A549 (cell line): ENCODE data around the gene VIPR1. TPM values are rescaled to one million over a fixed set of nuclear protein-coding genes. Genes with fewer than 3 reads are reported as not detected.

ENCODE experiments used
- ATAC-seq, 2 experiments: fragments of 200-7000 bp in 1 of 2; fragments of >200 bp in 1 of 2; cut with Nextera tagmentation in 1 of 2; cut with Tn5 transposase in 1 of 2; 3 replicates each; pipeline versions ENCODE4 v1.8.0 to v1.9.1; 2018 to 2020; ENCODE audit warnings: mild to moderate bottlenecking in 1 of 2, moderate library complexity in 1 of 2
- CTCF ChIA-PET: fragments of 300-600 bp; sonication (Branson Sonifier 250); formaldehyde crosslinking; extraction: SDS; loops from one replicate; lab custom pipeline; 2021; ENCODE audit warnings: antibody characterized with exemption, inconsistent platforms; lab: Yijun Ruan, JAX
- POLR2A ChIA-PET: fragments of 350-600 bp; formaldehyde crosslinking; extraction: SDS; loops from one replicate; lab custom pipeline; 2021; ENCODE audit warnings: antibody characterized with exemption, inconsistent platforms; lab: Yijun Ruan, JAX
- DNase-seq, 2 experiments: peaks; one replicate each; pipeline versions ENCODE4 v3.0.0 to v3.0.0-alpha.2; 2011 to 2016; ENCODE audit warnings: low read depth in 1 of 2, low spot score in 1 of 2
- FAIRE-seq: peaks from 2 replicates; lab custom pipeline; 2011; peaks lifted over from hg19 to GRCh38; lab: Jason Lieb, UNC
- H3K27ac ChIP-seq, 2 experiments: fragments of >200 bp; sonication (Bioruptor Twin); formaldehyde crosslinking; 3 replicates each; pipeline ENCODE4 v1.5.1; 2016 to 2017
- H3K4me1 ChIP-seq: fragments of >200 bp; sonication (Bioruptor Twin); formaldehyde crosslinking; 3 replicates; pipeline ENCODE4 v1.6.1; 2016
- H3K4me2 ChIP-seq: fragments of >200 bp; sonication (Bioruptor Twin); formaldehyde crosslinking; 3 replicates; pipeline ENCODE4 v1.6.1; 2016
- H3K4me3 ChIP-seq: fragments of >200 bp; sonication (Bioruptor Twin); formaldehyde crosslinking; 3 replicates; pipeline ENCODE4 v1.5.1; 2016
- H3K9me3 ChIP-seq: fragments of >200 bp; sonication (Bioruptor Twin); formaldehyde crosslinking; 3 replicates; pipeline ENCODE4 v1.6.1; 2016
- BHLHE40 ChIP-seq: IDR thresholded peaks from 2 replicates; pipeline ENCODE4 v1.6.1; 2012; ENCODE audit warnings: low read depth, low read length, inconsistent platforms
- CBX2 ChIP-seq: fragments of 200-600 bp; sonication (generic); IDR thresholded peaks from 2 replicates; pipeline ENCODE4 v1.6.1; 2016; ENCODE audit warnings: low read depth, mild to moderate bottlenecking, borderline replicate concordance
- CHD2 ChIP-seq: fragments of 150-350 bp; IDR thresholded peaks from 2 replicates; pipeline ENCODE4 v1.6.1; 2014; ENCODE audit warnings: low read length; ENCODE audit not compliant: partially characterized antibody
- CHD4 ChIP-seq: fragments of 200-600 bp; sonication (generic); IDR thresholded peaks from 2 replicates; pipeline ENCODE4 v1.6.1; 2016; ENCODE audit warnings: antibody characterized with exemption, mild to moderate bottlenecking, borderline replicate concordance
- HDAC2 ChIP-seq: fragments of 200-600 bp; sonication (generic); IDR thresholded peaks from 2 replicates; pipeline ENCODE4 v1.6.1; 2016
- HOXB13 ChIP-seq: fragments of 250-450 bp; sonication (Bioruptor Pico); IDR thresholded peaks from 2 replicates; pipeline ENCODE4 v1.5.0; 2020; ENCODE audit warnings: low read depth, mild to moderate bottlenecking, moderate library complexity
- JUN ChIP-seq, 2 experiments: fragments of >200 bp; sonication (Bioruptor Twin); formaldehyde crosslinking; IDR thresholded peaks; 2 replicates in 1 of 2; 3 replicates in 1 of 2; pipeline ENCODE4 v1.6.1; 2016 to 2017
- KDM5A ChIP-seq: fragments of 200-600 bp; sonication (generic); IDR thresholded peaks from 2 replicates; pipeline ENCODE4 v1.6.1; 2016; ENCODE audit warnings: antibody characterized with exemption, mild to moderate bottlenecking
- NFE2L2 ChIP-seq: fragments of 150-350 bp; conservative IDR thresholded peaks from 2 replicates; pipeline ENCODE4 v1.6.1; 2014; ENCODE audit warnings: low read length
- NPAS2 ChIP-seq: fragments of 250-450 bp; sonication (Bioruptor Pico); IDR thresholded peaks from 2 replicates; pipeline ENCODE4 v1.8.0; 2022; ENCODE audit warnings: mild to moderate bottlenecking, moderate library complexity, borderline replicate concordance
- NR3C1 ChIP-seq: fragments of >200 bp; sonication (Bioruptor Twin); formaldehyde crosslinking; IDR thresholded peaks from 3 replicates; pipeline ENCODE4 v1.6.1; 2017
- PHF8 ChIP-seq: fragments of 200-600 bp; sonication (generic); IDR thresholded peaks from 2 replicates; pipeline ENCODE4 v1.6.1; 2016; ENCODE audit warnings: low read depth, mild to moderate bottlenecking, antibody characterized with exemption, moderate library complexity, borderline replicate concordance
- RAD21 ChIP-seq, 2 experiments: fragments of >200 bp in 1 of 2; sonication (Bioruptor Twin) in 1 of 2; formaldehyde crosslinking in 1 of 2; IDR thresholded peaks in 1 of 2; conservative IDR thresholded peaks in 1 of 2; 2 replicates in 1 of 2; 3 replicates in 1 of 2; pipeline ENCODE4 v1.6.1; 2012 to 2018; ENCODE audit warnings: inconsistent platforms in 1 of 2
- RARB ChIP-seq: fragments of 250-450 bp; sonication (Bioruptor Pico); IDR thresholded peaks from 2 replicates; pipeline ENCODE4 v1.8.0; 2021; ENCODE audit warnings: mild to moderate bottlenecking, moderate library complexity
- SMC3 ChIP-seq: fragments of >200 bp; sonication (Bioruptor Twin); formaldehyde crosslinking; IDR thresholded peaks from 3 replicates; pipeline ENCODE4 v1.6.1; 2018; ENCODE audit warnings: inconsistent platforms
- TFCP2L1 ChIP-seq: fragments of 250-450 bp; sonication (Bioruptor Pico); IDR thresholded peaks from 2 replicates; pipeline ENCODE4 v1.5.0; 2021; ENCODE audit warnings: mild to moderate bottlenecking
- WGBS: methylation state at CpG from one replicate; pipeline ENCODE4 v1.1.6; 2017; ENCODE audit errors: missing lambda C conversion rate; 5-methylcytosine and 5-hydroxymethylcytosine counted together
- polyA plus RNA-seq, 4 experiments: library from polyadenylated mRNA; depleted of rRNA in 3 of 4; stranded (reverse); fragments of >200 nt; fragmentation: RNase III in 1 of 4; extraction: RNeasy Plus Mini Kit Qiagen cat#74134 plus additional on column Dnase treatment in 1 of 4; gene quantifications; 2 replicates in 3 of 4; 3 replicates in 1 of 4; pipeline ENCODE4 v1.2.3, GENCODE V29; 2011 to 2017
- TF ChIP-seq, protein P1 (sequence below): fragments of >200 bp; sonication (Bioruptor Twin); formaldehyde crosslinking; IDR thresholded peaks from 2 replicates; pipeline ENCODE4 v1.6.1; 2016
- TF ChIP-seq, protein P2 (sequence below): fragments of >200 bp; sonication (Bioruptor Twin); formaldehyde crosslinking; IDR thresholded peaks from 3 replicates; pipeline ENCODE4 v1.6.1; 2016
- TF ChIP-seq, protein P3 (sequence below): fragments of 150-350 bp; IDR thresholded peaks from 2 replicates; pipeline ENCODE4 v1.6.1; 2014; ENCODE audit warnings: low read depth, mild to moderate bottlenecking, low read length
- TF ChIP-seq, protein P4 (sequence below): IDR thresholded peaks from 2 replicates; pipeline ENCODE4 v1.6.1; 2012
- TF ChIP-seq, protein P5 (sequence below): fragments of 250-450 bp; sonication (Bioruptor Pico); IDR thresholded peaks from 2 replicates; pipeline ENCODE4 v1.5.0; 2020; ENCODE audit warnings: low read depth, mild to moderate bottlenecking, moderate library complexity

The VIPR1 gene
- polyA plus RNA-seq, 2 of the 4 experiments (the other 2 are of a cell fraction), result 0.26 to 0.80 TPM

DNA sequence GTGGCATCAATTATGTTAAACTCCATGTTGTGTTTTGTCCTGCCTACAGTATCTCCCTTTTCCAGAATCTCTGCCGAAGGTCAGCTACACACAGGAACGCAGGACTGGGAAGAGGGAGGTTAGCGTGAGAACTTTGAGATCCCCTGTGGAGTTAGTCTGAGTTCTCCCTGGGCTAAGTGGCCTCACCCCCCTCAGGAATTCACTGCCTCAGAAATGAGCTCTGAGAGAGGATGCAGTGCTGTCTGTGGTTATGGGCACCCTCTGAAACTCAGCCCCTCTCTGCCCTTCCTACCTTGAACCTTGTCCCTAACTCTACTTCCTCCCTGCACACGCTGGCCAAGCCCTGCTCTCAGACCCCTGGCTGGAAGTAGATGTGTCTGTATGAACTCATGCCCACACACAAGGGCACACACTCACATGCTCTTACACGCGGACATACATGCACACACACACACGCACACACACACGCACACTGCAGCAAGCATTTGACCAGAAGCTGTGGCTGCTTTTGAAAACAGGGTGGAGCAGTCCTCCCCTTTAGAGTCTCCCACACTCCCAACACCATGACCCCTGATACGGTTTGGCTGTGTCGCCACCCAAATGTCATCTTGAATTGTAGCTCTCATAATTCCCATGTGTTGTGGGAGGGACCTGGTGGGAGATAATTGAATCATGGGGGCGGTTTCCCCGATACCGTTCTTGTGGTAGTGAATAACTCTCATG is 5.3 kb upstream of the VIPR1 start (continued):
- TF ChIP-seq, protein P1, sequence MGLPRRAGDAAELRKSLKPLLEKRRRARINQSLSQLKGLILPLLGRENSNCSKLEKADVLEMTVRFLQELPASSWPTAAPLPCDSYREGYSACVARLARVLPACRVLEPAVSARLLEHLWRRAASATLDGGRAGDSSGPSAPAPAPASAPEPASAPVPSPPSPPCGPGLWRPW, result no peak
- TF ChIP-seq, protein P2, sequence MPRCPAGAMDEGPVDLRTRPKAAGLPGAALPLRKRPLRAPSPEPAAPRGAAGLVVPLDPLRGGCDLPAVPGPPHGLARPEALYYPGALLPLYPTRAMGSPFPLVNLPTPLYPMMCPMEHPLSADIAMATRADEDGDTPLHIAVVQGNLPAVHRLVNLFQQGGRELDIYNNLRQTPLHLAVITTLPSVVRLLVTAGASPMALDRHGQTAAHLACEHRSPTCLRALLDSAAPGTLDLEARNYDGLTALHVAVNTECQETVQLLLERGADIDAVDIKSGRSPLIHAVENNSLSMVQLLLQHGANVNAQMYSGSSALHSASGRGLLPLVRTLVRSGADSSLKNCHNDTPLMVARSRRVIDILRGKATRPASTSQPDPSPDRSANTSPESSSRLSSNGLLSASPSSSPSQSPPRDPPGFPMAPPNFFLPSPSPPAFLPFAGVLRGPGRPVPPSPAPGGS, result no peak
- TF ChIP-seq CHD4 (no peak), SMC3 (no peak), HOXB13 (CRISPR knock-in tag) (no peak)
- TF ChIP-seq, protein P3, sequence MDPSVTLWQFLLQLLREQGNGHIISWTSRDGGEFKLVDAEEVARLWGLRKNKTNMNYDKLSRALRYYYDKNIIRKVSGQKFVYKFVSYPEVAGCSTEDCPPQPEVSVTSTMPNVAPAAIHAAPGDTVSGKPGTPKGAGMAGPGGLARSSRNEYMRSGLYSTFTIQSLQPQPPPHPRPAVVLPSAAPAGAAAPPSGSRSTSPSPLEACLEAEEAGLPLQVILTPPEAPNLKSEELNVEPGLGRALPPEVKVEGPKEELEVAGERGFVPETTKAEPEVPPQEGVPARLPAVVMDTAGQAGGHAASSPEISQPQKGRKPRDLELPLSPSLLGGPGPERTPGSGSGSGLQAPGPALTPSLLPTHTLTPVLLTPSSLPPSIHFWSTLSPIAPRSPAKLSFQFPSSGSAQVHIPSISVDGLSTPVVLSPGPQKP, result no peak

DNA sequence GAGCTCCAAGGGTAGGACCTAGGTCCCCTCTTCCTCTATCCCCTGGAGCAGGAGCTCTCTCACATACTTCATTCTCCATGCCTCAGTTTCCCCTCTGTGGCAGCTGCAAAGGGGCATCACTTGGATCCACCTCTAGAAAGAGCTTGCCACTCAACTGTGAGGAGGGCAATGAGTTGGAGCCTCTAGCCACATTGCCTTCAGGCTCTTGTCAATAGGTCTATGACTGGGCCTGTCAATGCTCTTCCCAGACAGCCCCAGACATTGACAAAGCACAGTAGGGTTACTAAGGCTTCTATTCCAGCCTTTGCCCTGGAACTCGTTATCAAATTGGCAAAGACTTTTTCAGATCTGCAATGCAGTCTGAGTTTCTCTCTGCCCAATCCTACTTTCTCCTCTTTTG is 4.4 kb upstream of the VIPR1 start:
- ChIA-PET POLR2A (no interaction called here), CTCF (interaction anchor here (1.9 kb wide), 1 partner anchor 49 kb away, joined by 4 read pairs; no protein-coding TSS in a partner anchor)
- FAIRE-seq (no peak), ATAC-seq (no peak), DNase-seq (no peak)
- no peak for TF ChIP-seq KDM5A
- Histone ChIP-seq H3K4me1 (peaks cover 13% of the 10 kb centered on the region), H3K4me2 (no peak overlapping the region), H3K9me3 (no peaks in the 10 kb centered on the region), H3K27ac (peak overlapping the region in 1 of 2 experiments; percentile 75; a peak in 1 of 6 replicates), H3K4me3 (no peak overlapping the region)
- WGBS, result 39% methylated on average over 1 of the region's 1 CpG

DNA sequence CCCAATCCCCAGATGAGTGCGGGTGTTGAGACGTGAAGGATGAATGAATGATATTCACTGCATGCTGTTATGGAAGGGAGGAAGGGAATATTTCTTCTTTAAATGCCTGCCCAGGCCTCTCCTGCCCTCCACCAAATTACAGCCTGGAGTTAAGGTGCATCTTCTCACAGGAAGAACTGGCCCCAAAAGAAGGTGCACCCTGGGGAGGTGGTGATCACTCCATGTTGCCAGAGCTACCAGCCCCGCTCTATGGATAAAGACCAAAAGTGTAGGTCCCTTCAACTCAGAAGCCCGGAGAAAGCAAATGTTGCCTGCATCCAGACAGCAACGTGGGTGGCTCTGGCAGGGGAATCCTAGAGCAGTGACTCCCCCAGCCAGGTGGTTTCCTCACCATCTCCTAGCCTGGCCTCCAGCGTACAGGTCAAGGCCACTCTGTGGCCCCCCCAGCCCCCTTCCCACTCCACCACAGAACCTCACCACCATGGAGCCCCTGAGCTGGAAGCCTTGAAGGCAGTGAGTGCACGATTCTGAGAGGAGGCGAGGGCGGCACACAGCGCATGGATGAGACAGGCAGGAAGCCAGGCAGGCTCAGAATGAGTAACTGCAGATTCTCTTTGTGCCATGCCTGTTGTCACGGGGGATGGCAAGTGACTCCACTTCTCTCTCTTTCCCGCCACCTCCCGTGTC is 3.5 kb upstream of the VIPR1 start:
- no peak for FAIRE-seq
- H3K9me3 ChIP-seq, result no peaks in the 10 kb centered on the region
- DNase-seq, result no peak
- peaks cover 13% of the 10 kb centered on the region for H3K4me1 ChIP-seq
- no peak overlapping the region for H3K4me3 ChIP-seq
- POLR2A ChIA-PET, result no interaction called here
- ATAC-seq, result no peak
- no peak overlapping the region for H3K27ac ChIP-seq
- 88% methylated on average over 11 of the region's 13 CpGs for WGBS
- CTCF ChIA-PET, result interaction anchor here (1.9 kb wide), 1 partner anchor 48 kb away, joined by 4 read pairs; no protein-coding TSS in a partner anchor
- no peak overlapping the region for H3K4me2 ChIP-seq
- TF ChIP-seq, protein P4, sequence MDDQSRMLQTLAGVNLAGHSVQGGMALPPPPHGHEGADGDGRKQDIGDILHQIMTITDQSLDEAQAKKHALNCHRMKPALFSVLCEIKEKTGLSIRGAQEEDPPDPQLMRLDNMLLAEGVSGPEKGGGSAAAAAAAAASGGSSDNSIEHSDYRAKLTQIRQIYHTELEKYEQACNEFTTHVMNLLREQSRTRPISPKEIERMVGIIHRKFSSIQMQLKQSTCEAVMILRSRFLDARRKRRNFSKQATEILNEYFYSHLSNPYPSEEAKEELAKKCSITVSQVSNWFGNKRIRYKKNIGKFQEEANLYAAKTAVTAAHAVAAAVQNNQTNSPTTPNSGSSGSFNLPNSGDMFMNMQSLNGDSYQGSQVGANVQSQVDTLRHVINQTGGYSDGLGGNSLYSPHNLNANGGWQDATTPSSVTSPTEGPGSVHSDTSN, result no peak
- TF ChIP-seq CBX2, result no peak
- no peak for TF ChIP-seq CHD2
- no peak for TF ChIP-seq JUN (IDR thresholded peaks at IDR 0.05)
- no peak for TF ChIP-seq RARB (CRISPR knock-in tag)
- TF ChIP-seq NPAS2 (CRISPR knock-in tag), result no peak
- TF ChIP-seq, protein P1, result no peak
- TF ChIP-seq RAD21 (conservative IDR thresholded peaks at IDR 0.05 in 1 of 2, IDR thresholded peaks at IDR 0.05 in 1 of 2), result no peak
- TF ChIP-seq, protein P5, sequence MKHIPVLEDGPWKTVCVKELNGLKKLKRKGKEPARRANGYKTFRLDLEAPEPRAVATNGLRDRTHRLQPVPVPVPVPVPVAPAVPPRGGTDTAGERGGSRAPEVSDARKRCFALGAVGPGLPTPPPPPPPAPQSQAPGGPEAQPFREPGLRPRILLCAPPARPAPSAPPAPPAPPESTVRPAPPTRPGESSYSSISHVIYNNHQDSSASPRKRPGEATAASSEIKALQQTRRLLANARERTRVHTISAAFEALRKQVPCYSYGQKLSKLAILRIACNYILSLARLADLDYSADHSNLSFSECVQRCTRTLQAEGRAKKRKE (CRISPR knock-in tag), result no peak
- no peak for TF ChIP-seq TFCP2L1 (CRISPR knock-in tag)
- TF ChIP-seq BHLHE40, result no peak
- no peak for TF ChIP-seq NFE2L2
- TF ChIP-seq NR3C1, result no peak
- TF ChIP-seq PHF8, result no peak
- no peak for TF ChIP-seq HDAC2
